Measurements from ENCODE around the gene CSTPP1. TPM values are rescaled to one million over a fixed set of nuclear protein-coding genes. Genes with fewer than 3 reads are reported as not detected.
"Not testable (repeated sequence)": the region's sequence is repeated elsewhere in the genome, so short reads cannot be mapped to it uniquely, and the experiment has no call there.

The CSTPP1 gene
- total RNA-seq, 2 donors from 2014 or later, result 17.8 to 19.8 TPM

- no peak for DNase-seq (ENCODE audit: low spot score)
- intact Hi-C loops (cut with DNase I), result loop anchor here in 1 of 2 donors (5.0 kb wide), 2 partner anchors 76 to 176 kb away; partner anchors contain the start of gene NR1H3
These were observed 244.7 kb downstream of the CSTPP1 start for GRCh38 chr11:47181271-47181670.

GRCh38 chr11:47182380-47182779, 245.8 kb downstream of the CSTPP1 start:
- intact Hi-C loops (cut with DNase I), result loop anchor here in 1 of 2 donors (5.0 kb wide), 2 partner anchors 75 to 175 kb away; partner anchors contain the start of gene NR1H3
- DNase-seq (ENCODE audit: low spot score), result no peak

- intact Hi-C loops (cut with DNase I), result loop anchor here in 1 of 2 donors (5.0 kb wide), 2 partner anchors 74 to 174 kb away; partner anchors contain the start of gene NR1H3
- DNase-seq (ENCODE audit: low spot score), result no peak
These were observed 246.7 kb downstream of the CSTPP1 start for GRCh38 chr11:47183031-47183856.

GRCh38 chr11:47183969-47184368, 247.4 kb downstream of the CSTPP1 start:
- no peak for DNase-seq (ENCODE audit: low spot score)
- intact Hi-C loops (cut with DNase I), result loop anchor here in 1 of 2 donors (5.0 kb wide), 2 partner anchors 73 to 173 kb away; partner anchors contain the start of gene NR1H3

- intact Hi-C loops (cut with DNase I), result loop anchor here in 1 of 2 donors (5.0 kb wide), 2 partner anchors 72 to 172 kb away; partner anchors contain the start of gene NR1H3
- no peak for DNase-seq (ENCODE audit: low spot score)
These were observed 248.2 kb downstream of the CSTPP1 start for GRCh38 chr11:47184711-47185304.

GRCh38 chr11:47185305-47186075, 248.9 kb downstream of the CSTPP1 start:
- intact Hi-C loops (cut with DNase I), result no loop called here

GRCh38 chr11:47186076-47186699, 249.6 kb downstream of the CSTPP1 start, which contains the start of gene PACSIN3:
TSS of gene PACSIN3 (minus strand) at chr11:47186434. CDS start at chr11:47182727, 3,707 bp downstream.
- intact Hi-C loops (cut with DNase I), result no loop called here
- DNase-seq (ENCODE audit: low spot score), result no peak

More at GRCh38 chr11:47185305-47186075, 248.9 kb downstream of the CSTPP1 start:
- DNase-seq (ENCODE audit: low spot score), result no peak

GRCh38 chr11:47186700-47187695, 250.4 kb downstream of the CSTPP1 start:
- intact Hi-C loops (cut with DNase I), result no loop called here
- DNase-seq (ENCODE audit: low spot score), result no peak

- DNase-seq (ENCODE audit: low spot score), result no peak
- intact Hi-C loops (cut with DNase I), result no loop called here
These were observed 251.2 kb downstream of the CSTPP1 start for GRCh38 chr11:47187723-47188122.

GRCh38 chr11:47188259-47188658, 251.7 kb downstream of the CSTPP1 start:
- DNase-seq (ENCODE audit: low spot score), result no peak
- intact Hi-C loops (cut with DNase I), result no loop called here

- DNase-seq (ENCODE audit: low spot score), result no peak
- intact Hi-C loops (cut with DNase I), result no loop called here
These were observed 252.7 kb downstream of the CSTPP1 start for GRCh38 chr11:47189100-47189834.

- intact Hi-C loops (cut with DNase I); DNase-seq (ENCODE audit: low spot score): not testable (repeated sequence)
These were observed 254.6 kb downstream of the CSTPP1 start for GRCh38 chr11:47191137-47191536.

GRCh38 chr11:47192111-47192510, 255.6 kb downstream of the CSTPP1 start:
- no peak for DNase-seq (ENCODE audit: low spot score)
- intact Hi-C loops (cut with DNase I), result no loop called here

- DNase-seq (ENCODE audit: low spot score); intact Hi-C loops (cut with DNase I): not testable (repeated sequence)
These were observed 261.6 kb downstream of the CSTPP1 start for GRCh38 chr11:47198161-47198560.

GRCh38 chr11:47201015-47201414, 264.5 kb downstream of the CSTPP1 start:
- DNase-seq (ENCODE audit: low spot score), result no peak
- intact Hi-C loops (cut with DNase I), result no loop called here

GRCh38 chr11:47202576-47202975, 266.0 kb downstream of the CSTPP1 start:
- no peak for DNase-seq (ENCODE audit: low spot score)
- intact Hi-C loops (cut with DNase I), result no loop called here

GRCh38 chr11:47204637-47204989, 268.1 kb downstream of the CSTPP1 start:
- intact Hi-C loops (cut with DNase I), result no loop called here

More at GRCh38 chr11:47204637-47204989, 268.1 kb downstream of the CSTPP1 start:
- DNase-seq (ENCODE audit: low spot score), result no peak

Data from posterior vena cava (tissue), 2 donors.